ENCODE measurements around the gene SNRPB. TPM values are rescaled to one million over a fixed set of nuclear protein-coding genes. Genes with fewer than 3 reads are reported as not detected.

SNRPB gene
- total and polyA plus RNA-seq, 2 of the 13 experiments (the other 11 are each of a cell fraction or from before 2014, with no cell fraction given): 473 to 844 TPM

DNA sequence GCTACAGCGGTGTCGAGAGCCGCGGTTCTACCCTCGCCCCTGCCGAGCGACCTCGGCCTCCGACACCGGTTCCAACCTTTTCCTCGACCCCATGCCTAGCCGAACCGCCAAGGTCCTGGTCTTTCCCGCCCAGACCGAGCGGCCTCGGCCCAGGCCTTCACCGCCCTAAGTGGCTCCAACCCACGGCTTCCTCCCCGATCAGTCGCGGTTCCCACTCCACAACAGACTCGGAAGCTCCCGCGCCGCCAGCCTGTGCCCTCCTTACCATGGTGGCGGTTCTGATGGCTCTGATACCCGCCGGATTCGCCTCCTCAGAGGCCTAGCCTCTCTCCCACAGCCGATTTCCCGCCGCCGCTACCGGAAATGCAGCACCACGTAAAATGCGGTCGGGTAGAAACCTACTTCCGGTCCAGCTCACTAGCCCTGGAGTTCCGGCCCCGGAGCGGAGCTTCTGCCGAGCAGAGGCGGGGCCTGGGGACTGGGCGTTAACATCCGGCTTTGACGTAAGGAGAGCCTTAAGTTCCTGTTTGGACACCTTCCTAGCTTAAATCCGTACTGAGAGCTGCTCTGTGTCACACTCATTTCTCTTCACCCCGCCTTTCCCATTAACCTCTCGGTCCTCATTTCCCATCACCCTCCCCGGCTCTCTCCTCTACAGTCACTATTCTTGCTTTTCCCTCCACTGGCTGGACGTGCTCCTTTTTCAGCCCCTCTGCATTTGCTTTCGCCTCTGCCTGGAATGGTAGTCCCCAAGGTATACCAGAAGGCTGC lies at the start of gene SNRPB (continued):
- peak; percentile 97 for TF ChIP-seq TBX2 (CRISPR knock-in tag; IDR thresholded peaks at IDR 0.05; ENCODE audit: borderline replicate concordance)
- TF ChIP-seq SUZ12 (IDR thresholded peaks at IDR 0.05; ENCODE audit: low read depth, low read length): 0 out of 2 replicates have a peak, but pooled peaks have one; percentile 14
- TF ChIP-seq, protein P1, sequence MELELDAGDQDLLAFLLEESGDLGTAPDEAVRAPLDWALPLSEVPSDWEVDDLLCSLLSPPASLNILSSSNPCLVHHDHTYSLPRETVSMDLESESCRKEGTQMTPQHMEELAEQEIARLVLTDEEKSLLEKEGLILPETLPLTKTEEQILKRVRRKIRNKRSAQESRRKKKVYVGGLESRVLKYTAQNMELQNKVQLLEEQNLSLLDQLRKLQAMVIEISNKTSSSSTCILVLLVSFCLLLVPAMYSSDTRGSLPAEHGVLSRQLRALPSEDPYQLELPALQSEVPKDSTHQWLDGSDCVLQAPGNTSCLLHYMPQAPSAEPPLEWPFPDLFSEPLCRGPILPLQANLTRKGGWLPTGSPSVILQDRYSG (CRISPR knock-in tag; IDR thresholded peaks at IDR 0.05): peak; percentile 88; the same call in 1 of the 2 replicates
- no peak; the same call in 1 of the 2 replicates for TF ChIP-seq EHMT2 (IDR thresholded peaks at IDR 0.05; ENCODE audit: borderline replicate concordance, low read depth, low read length)
- peak; percentile 97 for TF ChIP-seq ZFP41 (CRISPR knock-in tag; IDR thresholded peaks at IDR 0.05; ENCODE audit: borderline replicate concordance)
- peak; percentile 99 for TF ChIP-seq ZFP36L1 (CRISPR knock-in tag; IDR thresholded peaks at IDR 0.05)
- TF ChIP-seq NFIC (IDR thresholded peaks at IDR 0.05; ENCODE audit: low read length): peak; percentile 83
- peak; percentile 58 for TF ChIP-seq ZBTB14 (CRISPR knock-in tag; IDR thresholded peaks at IDR 0.05)
- no peak for TF ChIP-seq PRPF4 (IDR thresholded peaks at IDR 0.05; ENCODE audit: low read depth, low read length, poor library complexity, severe bottlenecking)
- TF ChIP-seq FIP1L1 (IDR thresholded peaks at IDR 0.05; ENCODE audit: borderline replicate concordance, insufficient read depth, low read depth, low read length): peak; percentile 94; the same call in 1 of the 2 replicates
- no peak for TF ChIP-seq MBNL3 (CRISPR knock-in tag; conservative IDR thresholded peaks at IDR 0.05)
- peak; percentile 99 for TF ChIP-seq ARID4A (CRISPR knock-in tag; IDR thresholded peaks at IDR 0.05; ENCODE audit: borderline replicate concordance)
- peak; percentile 53; the same call in 1 of the 2 replicates for TF ChIP-seq CEBPG (CRISPR knock-in tag; IDR thresholded peaks at IDR 0.05)
- peak; percentile 94; the same call in 1 of the 2 replicates for TF ChIP-seq ZNF75D (CRISPR knock-in tag; IDR thresholded peaks at IDR 0.05; ENCODE audit: borderline replicate concordance)
- peak; percentile 97 for TF ChIP-seq ZNF558 (CRISPR knock-in tag; IDR thresholded peaks at IDR 0.05; ENCODE audit: borderline replicate concordance)
- peak; percentile 35; the same call in 1 of the 2 replicates for TF ChIP-seq ZKSCAN5 (CRISPR knock-in tag; IDR thresholded peaks at IDR 0.05)
- TF ChIP-seq NRL (CRISPR knock-in tag; IDR thresholded peaks at IDR 0.05; ENCODE audit: borderline replicate concordance): peak; percentile 99
- TF ChIP-seq, protein P2, sequence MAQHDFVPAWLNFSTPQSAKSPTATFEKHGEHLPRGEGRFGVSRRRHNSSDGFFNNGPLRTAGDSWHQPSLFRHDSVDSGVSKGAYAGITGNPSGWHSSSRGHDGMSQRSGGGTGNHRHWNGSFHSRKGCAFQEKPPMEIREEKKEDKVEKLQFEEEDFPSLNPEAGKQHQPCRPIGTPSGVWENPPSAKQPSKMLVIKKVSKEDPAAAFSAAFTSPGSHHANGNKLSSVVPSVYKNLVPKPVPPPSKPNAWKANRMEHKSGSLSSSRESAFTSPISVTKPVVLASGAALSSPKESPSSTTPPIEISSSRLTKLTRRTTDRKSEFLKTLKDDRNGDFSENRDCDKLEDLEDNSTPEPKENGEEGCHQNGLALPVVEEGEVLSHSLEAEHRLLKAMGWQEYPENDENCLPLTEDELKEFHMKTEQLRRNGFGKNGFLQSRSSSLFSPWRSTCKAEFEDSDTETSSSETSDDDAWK (CRISPR knock-in tag; IDR thresholded peaks at IDR 0.05): no peak
- peak; percentile 78 for TF ChIP-seq HOMEZ (CRISPR knock-in tag; IDR thresholded peaks at IDR 0.05; ENCODE audit: low read depth)
